ENCODE data around the gene URB2. TPM values are rescaled to one million over a fixed set of nuclear protein-coding genes. Genes with fewer than 3 reads are reported as not detected.
A peak's percentile ranks its signal among the peaks of the same experiment; 100 is the strongest.
"Not testable (repeated sequence)": the region's sequence is repeated elsewhere in the genome, so short reads cannot be mapped to it uniquely, and the experiment has no call there.

Gene URB2
- 14.1 and 17.2 TPM in 2 replicates for total RNA-seq (2014; rRNA removed)
- 4.2 TPM for polyA plus RNA-seq (2012)

DNA sequence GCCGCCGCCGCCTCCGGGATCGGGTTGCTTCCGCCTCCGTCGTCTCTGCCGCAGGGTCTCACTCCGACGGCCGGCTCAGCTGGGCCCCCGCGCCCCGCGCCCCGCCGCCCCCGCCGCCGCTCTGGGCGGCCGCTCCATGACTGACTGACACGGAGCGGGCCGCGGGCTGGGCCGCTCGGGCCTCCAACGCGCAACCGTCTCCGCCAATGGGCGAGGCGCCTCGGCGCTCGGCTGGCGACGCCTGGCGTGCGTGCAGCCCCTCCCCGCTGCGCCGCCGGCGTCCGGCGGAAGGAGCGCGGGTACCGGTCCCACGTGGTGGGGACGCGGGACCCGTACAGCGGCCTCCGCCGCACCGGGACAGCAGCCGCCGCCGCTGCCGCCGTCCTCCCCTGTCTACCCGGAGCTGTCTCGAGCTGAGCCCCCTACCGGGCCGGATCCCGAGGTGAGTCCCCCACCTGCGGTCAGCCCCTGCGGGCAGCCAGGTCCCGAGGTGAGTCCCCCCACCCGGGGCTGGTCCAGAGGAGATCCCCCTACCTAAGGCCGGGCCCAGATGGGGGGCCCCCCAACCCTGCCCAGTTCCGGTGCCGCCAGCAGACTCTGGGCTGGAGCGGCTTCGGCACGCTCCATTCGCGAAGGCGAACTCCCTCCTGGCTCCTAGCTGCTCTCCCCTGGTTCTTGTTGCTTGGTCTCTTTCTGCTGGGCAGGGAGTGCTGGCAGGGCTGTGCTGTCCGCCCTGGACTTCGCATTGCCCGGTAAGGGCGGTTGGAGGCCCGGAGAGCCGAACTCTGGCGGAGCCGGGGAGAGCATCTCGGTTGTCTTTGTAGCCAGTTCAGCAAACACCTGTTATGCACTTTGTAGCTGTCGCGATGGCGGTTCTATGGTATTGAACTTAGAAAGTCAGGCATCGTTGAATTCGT, at the start of gene URB2, which contains the start of gene TAF5L:
Gene URB2 (plus strand): TSS at position 333 of the 917 bp plus-strand sequence. CDS start 1,387 bp downstream, outside the sequence.
Gene TAF5L (minus strand): TSS at position 208 of the 917 bp plus-strand sequence. CDS start 11,640 bp downstream, outside the sequence.
- DNase-seq (ENCODE audit: low read depth), result peak; percentile 83

GRCh38 chr1:229578168-229579058, 47.6 kb upstream of the URB2 start:
- DNase-seq (ENCODE audit: low read depth), result no peak

GRCh38 chr1:229579059-229579673, 46.9 kb upstream of the URB2 start:
- no peak for DNase-seq (ENCODE audit: low read depth)

- DNase-seq (ENCODE audit: low read depth), result no peak
Observed at GRCh38 chr1:229581485-229581884, 44.6 kb upstream of the URB2 start.

GRCh38 chr1:229582011-229582694, 43.9 kb upstream of the URB2 start:
- no peak for DNase-seq (ENCODE audit: low read depth)

GRCh38 chr1:229582715-229583114, 43.3 kb upstream of the URB2 start:
- no peak for DNase-seq (ENCODE audit: low read depth)

GRCh38 chr1:229585338-229585737, 40.7 kb upstream of the URB2 start:
- no peak for DNase-seq (ENCODE audit: low read depth)

DNA sequence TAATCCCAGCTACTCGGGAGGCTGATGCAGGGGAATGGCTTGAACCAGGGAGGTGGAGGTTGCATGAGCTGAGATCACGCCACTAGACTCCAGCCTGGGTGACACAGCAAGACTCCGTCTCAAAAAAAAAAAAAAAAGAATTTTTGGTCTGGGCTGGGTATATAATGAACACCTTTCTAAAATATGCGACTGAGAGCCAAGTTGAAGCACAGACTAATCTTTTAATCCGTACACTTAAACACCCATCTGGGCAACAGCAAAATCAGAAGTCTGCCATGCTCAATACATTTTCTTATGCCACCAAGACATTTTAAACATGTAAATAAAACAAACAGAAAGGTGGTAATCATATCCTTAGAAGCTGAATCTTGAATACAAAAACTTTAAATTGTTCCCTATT, 35.9 kb upstream of the URB2 start:
- DNase-seq (ENCODE audit: low read depth), result no peak

- DNase-seq (ENCODE audit: low read depth), result no peak
Observed at GRCh38 chr1:229593800-229594199, 32.2 kb upstream of the URB2 start.

GRCh38 chr1:229594227-229595008, 31.6 kb upstream of the URB2 start:
- DNase-seq (ENCODE audit: low read depth), result no peak

GRCh38 chr1:229595876-229596275, 30.2 kb upstream of the URB2 start:
- DNase-seq (ENCODE audit: low read depth), result not testable (repeated sequence)

GRCh38 chr1:229596925-229597699, 28.9 kb upstream of the URB2 start:
- DNase-seq (ENCODE audit: low read depth), result peak; percentile 75

DNA sequence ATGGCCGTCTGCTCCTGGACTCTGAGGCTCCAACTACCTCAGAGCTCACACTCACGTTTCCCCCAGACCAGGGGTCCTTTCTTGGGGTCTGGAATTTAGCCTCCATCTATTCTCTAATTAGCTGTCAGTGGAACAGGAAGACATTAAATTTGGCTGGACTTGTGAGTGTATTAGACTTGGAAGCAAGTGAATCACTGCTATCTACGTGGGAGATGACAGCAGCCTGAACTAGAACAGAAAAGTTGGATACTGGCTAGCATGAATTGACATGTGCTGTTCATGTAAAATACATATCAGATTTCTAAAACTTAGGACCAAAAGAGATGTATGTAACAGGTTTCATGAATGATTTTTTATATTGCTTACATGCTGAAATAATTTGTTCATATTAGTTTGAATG, 28.2 kb upstream of the URB2 start:
- peak; percentile 20 for DNase-seq (ENCODE audit: low read depth)

DNA sequence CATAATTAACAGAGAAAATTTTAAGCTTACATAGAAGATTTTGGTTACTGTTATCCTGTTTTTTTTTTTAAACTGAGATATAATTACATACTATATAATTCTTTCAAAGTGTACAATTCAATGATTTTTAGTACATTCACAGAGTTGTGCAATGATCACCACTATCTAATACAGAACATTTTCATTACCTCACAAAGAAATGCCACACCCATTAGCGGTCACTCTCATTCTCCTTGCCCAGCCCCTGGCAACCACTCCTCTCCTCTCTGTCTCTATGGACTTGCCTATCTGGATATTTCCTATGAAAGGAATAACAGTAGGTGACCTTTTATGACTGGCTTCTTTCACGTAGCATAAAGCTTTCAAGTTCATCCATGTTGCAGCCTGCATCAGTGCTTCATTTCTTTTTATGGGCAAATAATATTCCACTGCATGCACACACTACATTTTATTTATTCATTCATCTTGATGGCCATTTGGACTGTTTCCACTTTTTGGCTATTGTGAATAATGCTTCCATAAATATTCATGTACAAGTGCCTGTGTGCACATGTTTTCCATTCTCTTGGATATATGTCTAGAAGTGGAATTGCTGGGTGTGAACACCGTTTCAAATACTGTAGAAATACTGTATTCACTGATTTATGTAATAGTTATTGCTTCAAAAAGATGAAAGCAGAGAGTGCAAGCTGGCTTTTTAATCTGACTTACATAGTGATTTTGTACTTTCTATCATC, 26.7 kb upstream of the URB2 start:
- DNase-seq (ENCODE audit: low read depth), result no peak

DNA sequence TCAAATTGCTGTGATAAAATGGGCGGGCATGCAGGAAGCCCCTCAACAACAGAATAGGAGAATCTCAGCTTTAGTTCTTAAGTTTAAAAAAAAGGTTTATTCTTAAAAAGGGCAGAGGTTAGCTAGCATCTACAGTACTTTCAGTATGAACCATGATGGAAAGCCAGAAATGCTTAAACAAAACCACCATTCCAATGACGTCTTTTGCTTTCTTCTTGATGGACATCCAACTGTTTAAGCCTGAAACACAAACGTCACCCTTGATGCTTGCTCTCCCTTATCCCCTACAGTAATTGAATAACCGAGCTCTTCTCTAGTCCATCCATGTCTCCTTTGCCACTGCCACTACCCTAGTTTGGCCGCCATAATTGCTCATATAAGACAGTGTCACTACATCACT, 25.8 kb upstream of the URB2 start:
- no peak for DNase-seq (ENCODE audit: low read depth)

DNA sequence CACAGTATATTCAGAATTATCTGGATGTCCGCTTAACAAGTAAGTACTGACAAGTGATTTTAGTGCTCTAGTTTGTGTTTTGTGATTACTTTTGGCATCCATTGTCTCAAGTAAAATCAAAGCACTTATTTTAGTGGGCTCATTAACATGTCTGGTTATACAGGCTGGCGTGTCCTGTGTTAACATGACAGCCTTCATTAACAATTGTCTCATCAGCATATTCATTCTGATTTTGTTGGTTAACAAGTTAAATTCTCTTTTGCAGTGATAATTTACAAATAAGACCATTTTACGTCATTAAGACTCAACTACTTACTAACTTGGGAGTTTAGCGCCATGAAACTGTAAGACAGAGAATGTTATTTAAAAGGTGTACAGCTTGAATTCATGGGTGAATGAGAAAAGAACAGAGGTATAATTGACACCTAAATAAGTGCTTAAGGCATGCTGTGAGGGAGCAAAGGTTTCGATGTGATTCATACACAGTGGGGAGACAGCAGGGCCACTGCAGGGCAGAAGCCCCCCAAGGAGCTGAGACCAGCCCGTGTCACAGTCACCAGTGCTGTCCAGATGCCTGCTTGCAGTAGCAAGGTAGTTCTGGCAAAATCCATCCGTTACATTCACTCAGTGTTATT, 22.6 kb upstream of the URB2 start:
- DNase-seq (ENCODE audit: low read depth), result no peak

DNA sequence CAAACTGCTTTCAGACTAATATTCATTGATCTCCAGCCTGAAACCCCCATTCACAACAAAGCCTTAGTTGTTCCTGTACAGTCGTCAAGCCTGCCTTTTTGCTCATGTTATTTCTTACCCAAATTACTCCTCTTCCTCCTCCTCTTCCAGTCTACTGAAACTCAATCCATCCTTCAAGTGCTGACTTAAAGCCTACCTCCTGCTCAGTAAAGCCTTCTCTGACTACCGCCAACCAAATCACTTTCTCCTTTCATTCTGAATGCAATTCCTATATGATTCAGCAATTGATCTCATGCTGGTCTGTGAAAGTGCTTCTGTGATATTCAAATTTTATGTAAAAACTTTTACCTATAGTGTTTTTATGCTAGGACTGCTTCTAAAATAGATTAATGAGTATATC, 18.7 kb upstream of the URB2 start:
- no peak for DNase-seq (ENCODE audit: low read depth)

DNA sequence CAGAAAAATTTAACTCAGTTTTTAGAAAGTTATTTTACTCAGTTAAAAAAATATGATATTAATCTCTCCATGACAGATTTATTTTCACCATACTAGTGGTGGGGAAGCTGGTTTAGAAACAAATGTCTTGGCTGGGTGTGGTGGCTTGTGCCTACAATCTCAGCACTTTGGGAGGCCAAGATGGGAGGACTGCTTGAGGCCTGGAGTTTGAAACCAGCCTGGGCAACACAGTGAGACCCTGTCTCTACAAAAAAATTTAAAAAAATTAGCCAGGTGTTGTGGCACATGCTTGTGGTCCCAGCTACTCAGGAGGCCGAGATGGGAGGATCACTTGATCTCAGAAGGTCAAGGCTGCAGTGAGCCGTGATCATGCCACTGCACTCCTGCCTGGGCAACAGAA, 17.5 kb upstream of the URB2 start:
- no peak for DNase-seq (ENCODE audit: low read depth)

All from LHCN-M2 (cell line).